ENCODE measurements around the gene KIAA0586.
"Not testable (repeated sequence)": the region's sequence is repeated elsewhere in the genome, so short reads cannot be mapped to it uniquely, and the experiment has no call there.

KIAA0586 gene

DNA sequence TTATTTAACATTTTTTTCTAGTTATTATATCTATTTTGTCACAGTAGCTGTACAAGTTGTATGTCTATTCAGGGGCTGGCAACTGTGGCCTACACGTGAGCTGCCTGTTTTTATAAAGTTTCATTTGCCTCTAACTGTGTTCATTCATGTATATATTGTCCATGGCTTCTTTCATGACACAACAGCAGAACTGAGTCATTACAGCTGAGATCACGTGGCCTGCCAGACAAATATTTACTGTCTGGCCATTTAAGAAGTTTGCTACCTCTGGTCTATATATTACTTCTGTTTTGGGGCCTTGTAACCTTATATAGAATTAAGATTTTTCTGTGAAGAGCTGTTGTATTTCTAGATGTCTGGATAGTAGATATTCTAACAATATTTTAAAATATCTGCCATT lies 37.9 kb downstream of the KIAA0586 start:
- DNase-seq = no peak

- DNase-seq = no peak
These were observed 38.9 kb downstream of the KIAA0586 start for GRCh38 chr14:58466459-58466858.

- DNase-seq = no peak
These were observed 40.1 kb downstream of the KIAA0586 start for GRCh38 chr14:58467575-58467974.

- no peak for DNase-seq
These were observed 41.8 kb downstream of the KIAA0586 start for GRCh38 chr14:58469309-58469708.

- no peak for DNase-seq
These were observed 48.8 kb downstream of the KIAA0586 start for GRCh38 chr14:58476320-58476719.

DNA sequence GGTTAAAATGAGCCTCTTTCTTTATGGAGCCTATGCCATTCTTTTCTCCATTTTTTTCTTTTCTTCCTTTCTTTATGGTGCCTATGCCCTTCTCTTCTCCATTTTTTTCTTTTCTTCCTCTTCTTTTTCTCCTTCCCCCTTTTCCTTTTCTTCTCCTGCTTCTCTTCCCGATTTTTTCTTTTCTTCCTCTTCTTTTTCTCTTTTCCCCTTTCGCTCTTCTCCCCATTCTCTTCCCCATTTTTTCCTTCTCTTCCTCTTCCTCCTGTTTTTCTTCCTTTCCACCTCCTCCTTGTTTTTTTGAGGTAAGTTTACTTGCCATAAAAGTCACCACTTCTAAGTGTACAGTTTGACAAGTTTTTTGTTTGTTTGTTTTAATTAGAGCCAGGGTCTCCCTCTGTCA lies 50.1 kb downstream of the KIAA0586 start:
- DNase-seq = no peak

GRCh38 chr14:58478329-58478728 lies 50.8 kb downstream of the KIAA0586 start:
- DNase-seq = not testable (repeated sequence)

DNA sequence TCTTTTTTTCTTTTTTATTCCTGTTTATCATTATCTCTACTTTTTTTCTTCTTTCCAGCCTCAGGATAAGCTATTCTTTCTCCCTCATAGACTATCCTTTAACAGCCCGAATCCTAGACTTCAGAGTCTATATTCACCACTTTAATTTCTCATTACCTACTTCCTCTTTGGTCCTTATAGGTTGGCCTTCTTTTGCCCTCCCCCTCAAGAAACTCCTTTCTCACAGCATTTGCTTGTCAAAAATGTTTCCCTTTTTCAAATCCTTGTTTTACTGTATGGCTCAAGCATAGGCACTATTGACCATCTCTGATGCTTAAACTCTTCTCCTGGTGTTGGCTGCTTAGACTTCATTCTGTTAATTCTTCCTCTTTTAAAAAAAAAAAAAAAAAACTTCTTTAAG lies 52.5 kb downstream of the KIAA0586 start:
- no peak for DNase-seq

GRCh38 chr14:58484176-58484575 lies 56.7 kb downstream of the KIAA0586 start:
- DNase-seq = no peak

DNA sequence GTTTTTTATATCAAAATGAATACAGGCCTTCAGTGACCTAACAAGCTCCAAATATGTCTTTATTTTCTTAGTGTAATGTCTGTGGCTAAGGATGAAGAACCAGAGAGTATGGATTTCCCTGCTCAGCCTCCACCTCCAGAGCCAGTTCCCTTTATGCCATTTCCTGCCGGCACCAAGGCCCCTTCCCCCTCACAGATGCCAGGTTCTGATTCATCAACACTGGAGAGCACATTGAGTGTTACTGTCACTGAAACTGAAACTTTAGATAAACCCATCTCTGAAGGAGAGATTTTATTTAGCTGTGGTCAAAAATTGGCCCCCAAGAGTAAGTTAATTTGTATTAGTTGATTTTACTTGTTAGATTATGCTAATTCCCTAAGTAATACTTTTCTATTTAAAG lies 61.0 kb downstream of the KIAA0586 start:
- no peak for DNase-seq

DNA sequence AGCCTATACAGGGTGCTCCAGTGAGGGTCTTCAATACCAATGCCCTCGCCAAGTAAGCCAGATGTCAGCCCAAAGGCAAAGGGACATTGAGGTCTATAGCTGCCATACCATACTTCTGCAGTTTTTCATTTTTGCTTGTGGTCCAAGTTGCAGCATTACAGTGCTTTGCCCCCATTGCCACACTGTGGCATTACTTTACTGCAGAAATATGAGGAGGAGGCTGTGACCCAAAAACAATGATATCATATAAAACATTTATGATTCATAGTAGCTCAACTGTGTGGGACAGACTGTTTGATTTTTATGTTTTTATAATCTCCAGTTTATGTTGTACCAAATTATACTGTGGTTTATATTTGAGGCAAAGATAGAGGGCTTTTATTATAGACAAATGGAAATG lies 64.1 kb downstream of the KIAA0586 start:
- no peak for DNase-seq

DNA sequence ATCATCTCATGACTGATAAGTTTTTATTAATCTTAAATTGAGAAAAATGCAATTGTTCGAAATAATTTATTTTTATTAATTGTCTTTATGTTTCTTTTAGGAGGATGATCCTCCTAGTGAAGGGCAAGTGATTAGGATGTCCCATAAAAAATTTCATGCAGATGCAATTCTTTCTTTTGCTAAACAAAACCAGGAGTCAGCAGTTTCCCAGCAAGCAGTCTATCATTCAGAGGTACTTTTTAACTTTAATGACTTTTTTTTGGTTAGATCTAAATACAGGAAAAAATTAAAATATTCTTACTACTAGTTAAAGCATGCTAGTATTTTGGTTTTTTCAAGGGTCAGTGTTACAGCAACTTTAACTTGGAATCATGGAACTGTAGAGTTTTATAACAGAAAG lies 64.5 kb downstream of the KIAA0586 start:
- DNase-seq = no peak

- DNase-seq = peak; percentile 46
These were observed 73.8 kb downstream of the KIAA0586 start for GRCh38 chr14:58501214-58501816.

GRCh38 chr14:58513272-58513671 lies 85.8 kb downstream of the KIAA0586 start:
- DNase-seq = no peak

DNA sequence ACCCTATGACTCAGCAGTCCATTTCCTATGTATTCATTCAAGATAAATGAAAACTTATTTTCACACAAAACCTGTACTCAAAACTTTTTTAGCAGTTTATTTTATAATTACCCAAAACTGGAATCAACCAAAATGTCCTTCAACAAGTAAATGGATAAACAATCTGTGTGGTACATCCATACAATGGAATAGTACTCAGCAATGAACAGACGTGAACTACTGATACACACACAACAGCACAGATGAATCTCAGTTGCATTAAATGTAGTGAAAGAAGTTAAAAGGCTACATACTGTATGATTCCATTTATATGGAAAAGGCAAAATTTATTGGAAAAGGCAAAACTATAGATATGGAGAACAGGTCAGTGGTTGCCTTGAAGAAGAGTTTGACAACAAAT lies 90.1 kb downstream of the KIAA0586 start:
- DNase-seq = no peak

DNA sequence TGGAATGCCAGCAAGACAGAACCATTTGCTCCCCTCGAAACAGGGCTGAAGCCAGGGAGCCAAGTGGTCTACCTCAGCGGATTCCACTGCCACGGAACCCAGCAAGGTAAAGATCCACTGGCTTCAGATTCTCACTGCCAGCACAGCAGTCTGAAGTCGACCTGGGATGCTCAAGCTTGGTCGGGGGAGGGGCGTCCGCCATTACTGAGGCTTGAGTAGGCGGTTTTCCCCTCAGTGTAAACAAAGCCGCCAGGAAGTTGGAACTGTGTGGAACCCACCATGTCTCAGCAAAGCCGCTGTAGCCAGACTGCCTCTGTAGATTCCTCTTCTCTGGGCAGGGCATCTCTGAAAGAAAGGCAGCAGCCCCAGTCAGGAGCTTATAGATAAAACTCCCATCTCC lies 98.2 kb downstream of the KIAA0586 start:
- not testable (repeated sequence) for DNase-seq

GRCh38 chr14:58533446-58533845 lies 105.9 kb downstream of the KIAA0586 start:
- DNase-seq = no peak

- no peak for DNase-seq
These were observed 107.5 kb downstream of the KIAA0586 start for GRCh38 chr14:58535044-58535443.

DNA sequence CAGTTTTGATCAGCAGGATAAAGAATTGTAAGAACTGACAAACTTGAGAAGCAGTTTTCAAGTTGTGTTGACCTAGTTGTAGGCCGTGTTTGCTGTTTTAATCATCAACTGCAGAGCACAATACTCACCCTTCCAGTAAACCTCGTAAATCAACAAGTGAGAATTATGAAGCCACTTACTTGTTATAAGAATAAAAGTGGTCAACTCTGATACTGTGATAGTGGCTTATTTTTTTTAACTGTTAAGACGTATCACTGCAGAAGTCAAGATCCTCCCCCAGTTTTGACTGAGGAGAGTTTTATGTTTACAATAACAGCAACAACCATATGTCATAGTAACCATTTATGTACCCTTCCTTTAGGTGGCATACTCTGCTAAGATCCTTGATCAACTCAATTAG lies 109.5 kb downstream of the KIAA0586 start:
- no peak for DNase-seq

DNA sequence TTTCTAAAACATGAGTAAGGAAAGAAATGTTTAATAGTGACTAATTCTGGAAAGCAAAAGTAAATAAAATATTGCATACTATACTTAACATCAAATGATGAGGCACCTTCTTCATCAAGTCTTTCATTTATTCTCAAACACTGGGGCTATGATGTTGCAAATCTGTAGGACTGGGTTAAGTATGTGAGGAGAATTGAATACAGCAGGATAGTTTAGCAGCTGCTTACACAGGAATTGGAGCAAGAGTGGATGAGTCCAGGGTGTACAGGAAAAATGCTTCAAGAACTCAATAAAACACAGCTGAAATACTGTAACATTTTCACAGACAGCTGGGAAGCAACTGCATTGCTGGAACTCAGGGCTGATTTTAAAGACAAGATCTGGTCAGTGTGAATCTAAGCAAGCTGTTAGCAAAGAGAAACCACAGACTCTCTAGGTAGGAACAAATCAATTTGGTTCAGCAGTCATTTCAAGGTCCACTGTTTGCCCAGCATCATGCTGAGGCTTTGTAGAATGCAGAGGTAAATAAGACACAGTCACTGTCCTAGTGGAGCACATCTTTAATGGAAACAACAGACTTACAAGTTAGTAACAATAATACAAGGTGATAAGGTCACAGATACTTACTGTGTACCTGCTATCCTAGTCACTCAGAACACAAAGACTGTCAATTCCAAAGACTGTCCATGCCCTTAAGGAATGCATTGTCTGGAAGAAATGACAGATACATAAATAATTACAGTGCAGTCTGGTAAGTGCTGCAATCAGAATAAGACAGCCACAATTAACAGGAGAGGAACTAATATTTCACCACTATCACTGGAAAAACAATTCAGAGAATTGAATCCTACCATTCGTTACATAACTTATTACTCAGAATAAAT lies 113.5 kb downstream of the KIAA0586 start:
- DNase-seq = no peak

DNA sequence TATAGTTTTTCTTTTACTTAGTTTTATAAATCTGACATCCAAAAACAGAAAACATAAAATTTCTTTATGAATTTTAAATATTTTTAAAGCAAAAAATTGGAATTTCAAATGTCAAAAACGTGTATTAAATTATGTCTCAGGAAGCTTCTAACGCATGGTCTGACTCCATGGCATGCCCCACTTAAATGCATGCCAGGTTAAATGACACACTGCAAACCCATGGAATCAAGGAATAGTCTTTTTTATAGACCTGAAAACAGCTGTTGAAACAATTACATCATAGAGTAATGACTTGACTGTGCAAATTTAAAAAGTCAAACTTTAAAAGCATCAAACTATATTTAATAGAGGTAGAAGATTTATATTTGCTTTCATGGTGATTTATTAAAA lies 114.1 kb downstream of the KIAA0586 start:
- no peak for DNase-seq

- no peak for DNase-seq
These were observed 115.7 kb downstream of the KIAA0586 start for GRCh38 chr14:58543253-58543652.

DNA sequence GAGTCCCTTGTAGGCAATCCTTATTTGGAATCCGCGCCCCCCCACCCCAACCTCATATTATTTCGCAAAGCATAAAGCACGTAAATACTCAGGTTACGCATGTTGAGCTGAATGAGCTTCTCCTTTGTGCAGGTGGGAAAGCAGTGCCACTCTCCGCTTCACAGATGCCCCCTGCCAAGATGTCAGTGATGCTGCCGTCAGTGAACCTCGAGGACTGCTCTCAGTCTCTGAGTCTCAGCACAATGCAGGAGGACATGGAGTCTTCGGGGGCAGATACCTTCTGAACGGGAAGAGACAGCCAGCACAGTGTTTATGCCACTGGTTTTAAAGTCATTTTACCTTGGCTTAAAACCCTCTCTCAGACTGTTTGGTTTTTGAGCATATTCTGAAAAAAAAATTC lies 120.1 kb downstream of the KIAA0586 start:
- no peak for DNase-seq

- DNase-seq = no peak
These were observed 121.7 kb downstream of the KIAA0586 start for GRCh38 chr14:58549105-58549757.
